Measurements from ENCODE around the gene UXS1. TPM values are rescaled to one million over a fixed set of nuclear protein-coding genes. Genes with fewer than 3 reads are reported as not detected.

UXS1 gene
- total RNA-seq, 3 donors from 2014 or later = 17.9 to 38.1 (median 30.5) TPM

DNA sequence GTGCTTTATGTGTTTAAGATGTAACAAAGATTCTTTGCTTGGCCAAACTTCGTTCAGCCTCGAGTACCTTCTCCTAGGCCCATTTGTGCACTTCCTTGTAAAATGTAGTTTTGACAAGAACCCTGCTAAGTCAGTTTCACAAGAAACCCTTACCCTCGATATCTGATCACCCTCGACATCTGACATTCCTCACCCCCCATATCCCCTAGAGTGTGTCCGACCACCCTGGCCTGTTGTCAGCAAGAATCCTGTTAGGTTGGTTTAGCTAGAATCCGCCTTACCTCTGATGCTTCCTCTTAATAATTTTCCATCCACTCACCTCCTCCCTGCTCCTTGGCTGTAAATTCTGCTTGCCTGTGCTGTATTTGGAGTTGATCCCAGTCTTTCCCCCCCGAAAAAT is 85.3 kb downstream of the UXS1 start:
- H3K4me3 ChIP-seq = no peak overlapping the region
- no peaks in the 10 kb centered on the region for H3K36me3 ChIP-seq
- intact Hi-C loops (cut with DNase I; ENCODE audit: low total_unique reads) = no loop called here
- H3K27ac ChIP-seq = no peak overlapping the region
- no peaks in the 10 kb centered on the region for H3K27me3 ChIP-seq
- H3K9me3 ChIP-seq = no peaks in the 10 kb centered on the region
- no peak for DNase-seq (ENCODE audit: low spot score in 2 of 2)
- H3K4me1 ChIP-seq = no peaks in the 10 kb centered on the region
- TF ChIP-seq POLR2AphosphoS5 (IDR thresholded peaks at IDR 0.05) = no peak
- TF ChIP-seq POLR2A (IDR thresholded peaks at IDR 0.05) = no peak
- TF ChIP-seq, protein P1, sequence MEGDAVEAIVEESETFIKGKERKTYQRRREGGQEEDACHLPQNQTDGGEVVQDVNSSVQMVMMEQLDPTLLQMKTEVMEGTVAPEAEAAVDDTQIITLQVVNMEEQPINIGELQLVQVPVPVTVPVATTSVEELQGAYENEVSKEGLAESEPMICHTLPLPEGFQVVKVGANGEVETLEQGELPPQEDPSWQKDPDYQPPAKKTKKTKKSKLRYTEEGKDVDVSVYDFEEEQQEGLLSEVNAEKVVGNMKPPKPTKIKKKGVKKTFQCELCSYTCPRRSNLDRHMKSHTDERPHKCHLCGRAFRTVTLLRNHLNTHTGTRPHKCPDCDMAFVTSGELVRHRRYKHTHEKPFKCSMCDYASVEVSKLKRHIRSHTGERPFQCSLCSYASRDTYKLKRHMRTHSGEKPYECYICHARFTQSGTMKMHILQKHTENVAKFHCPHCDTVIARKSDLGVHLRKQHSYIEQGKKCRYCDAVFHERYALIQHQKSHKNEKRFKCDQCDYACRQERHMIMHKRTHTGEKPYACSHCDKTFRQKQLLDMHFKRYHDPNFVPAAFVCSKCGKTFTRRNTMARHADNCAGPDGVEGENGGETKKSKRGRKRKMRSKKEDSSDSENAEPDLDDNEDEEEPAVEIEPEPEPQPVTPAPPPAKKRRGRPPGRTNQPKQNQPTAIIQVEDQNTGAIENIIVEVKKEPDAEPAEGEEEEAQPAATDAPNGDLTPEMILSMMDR (IDR thresholded peaks at IDR 0.05) = no peak

DNA sequence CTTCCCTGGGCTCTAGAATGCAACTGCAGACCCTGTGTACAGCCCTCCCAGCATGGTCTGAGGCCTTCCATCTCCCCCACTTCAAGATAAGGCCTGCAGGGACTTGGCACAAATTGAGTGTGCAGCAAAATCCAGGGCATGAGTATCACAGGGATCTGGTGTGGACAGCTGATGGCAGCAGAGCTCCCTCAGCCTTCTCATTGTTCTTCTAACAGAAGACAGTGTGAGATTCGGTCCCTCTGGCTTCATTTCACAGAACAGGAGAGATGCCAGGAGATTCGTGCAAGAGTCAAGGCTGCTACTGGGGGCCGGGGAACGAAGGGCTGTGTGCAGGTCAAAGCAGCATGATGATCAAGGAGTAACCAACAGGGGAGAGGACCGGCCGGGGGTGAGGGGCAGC is 85.8 kb downstream of the UXS1 start:
- DNase-seq (ENCODE audit: low spot score in 2 of 2) = no peak
- no peak for TF ChIP-seq POLR2A (IDR thresholded peaks at IDR 0.05)
- Histone ChIP-seq H3K27ac (no peak overlapping the region), H3K9me3 (no peaks in the 10 kb centered on the region), H3K27me3 (no peaks in the 10 kb centered on the region), H3K4me3 (no peak overlapping the region), H3K36me3 (no peaks in the 10 kb centered on the region), H3K4me1 (no peaks in the 10 kb centered on the region)
- intact Hi-C loops (cut with DNase I; ENCODE audit: low total_unique reads) = no loop called here

DNA sequence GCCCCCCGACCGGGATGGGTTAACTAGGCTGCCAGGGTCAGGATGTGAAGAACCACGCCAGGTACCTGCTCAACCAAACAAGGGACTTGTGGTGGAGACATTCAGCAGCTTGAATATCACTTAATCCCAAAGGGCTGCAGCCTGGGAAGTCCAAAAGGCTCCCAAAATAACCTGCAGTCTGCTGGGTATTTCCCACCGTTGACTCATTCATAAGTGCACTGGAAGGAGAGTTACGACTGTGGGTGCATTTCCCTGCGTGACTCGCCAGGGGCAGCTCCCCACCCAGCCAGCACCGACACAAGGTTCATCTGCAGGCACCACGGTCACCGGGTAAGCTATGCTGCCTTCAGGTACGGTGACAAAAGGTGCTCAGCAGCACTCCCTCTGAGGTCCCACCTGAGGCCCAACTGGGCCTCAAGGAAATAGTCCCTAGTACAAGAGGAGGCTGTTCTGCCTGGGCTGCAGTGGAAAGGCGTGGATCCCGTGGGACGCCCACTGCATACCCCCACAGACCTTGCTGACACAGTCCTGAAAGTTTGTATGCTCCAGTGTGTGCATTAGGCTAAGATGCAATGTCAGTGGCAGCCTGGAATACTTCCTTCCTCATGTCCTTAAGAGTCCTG is 86.5 kb downstream of the UXS1 start:
- H3K27ac ChIP-seq = no peak overlapping the region
- intact Hi-C loops (cut with DNase I; ENCODE audit: low total_unique reads) = no loop called here
- no peaks in the 10 kb centered on the region for H3K27me3 ChIP-seq
- H3K36me3 ChIP-seq = no peaks in the 10 kb centered on the region
- TF ChIP-seq POLR2A (IDR thresholded peaks at IDR 0.05) = no peak
- TF ChIP-seq, protein P1 (IDR thresholded peaks at IDR 0.05) = no peak
- no peak for TF ChIP-seq POLR2AphosphoS5 (IDR thresholded peaks at IDR 0.05)
- DNase-seq (ENCODE audit: low spot score in 2 of 2) = no peak
- no peaks in the 10 kb centered on the region for H3K9me3 ChIP-seq
- H3K4me3 ChIP-seq = no peak overlapping the region
- no peaks in the 10 kb centered on the region for H3K4me1 ChIP-seq

DNA sequence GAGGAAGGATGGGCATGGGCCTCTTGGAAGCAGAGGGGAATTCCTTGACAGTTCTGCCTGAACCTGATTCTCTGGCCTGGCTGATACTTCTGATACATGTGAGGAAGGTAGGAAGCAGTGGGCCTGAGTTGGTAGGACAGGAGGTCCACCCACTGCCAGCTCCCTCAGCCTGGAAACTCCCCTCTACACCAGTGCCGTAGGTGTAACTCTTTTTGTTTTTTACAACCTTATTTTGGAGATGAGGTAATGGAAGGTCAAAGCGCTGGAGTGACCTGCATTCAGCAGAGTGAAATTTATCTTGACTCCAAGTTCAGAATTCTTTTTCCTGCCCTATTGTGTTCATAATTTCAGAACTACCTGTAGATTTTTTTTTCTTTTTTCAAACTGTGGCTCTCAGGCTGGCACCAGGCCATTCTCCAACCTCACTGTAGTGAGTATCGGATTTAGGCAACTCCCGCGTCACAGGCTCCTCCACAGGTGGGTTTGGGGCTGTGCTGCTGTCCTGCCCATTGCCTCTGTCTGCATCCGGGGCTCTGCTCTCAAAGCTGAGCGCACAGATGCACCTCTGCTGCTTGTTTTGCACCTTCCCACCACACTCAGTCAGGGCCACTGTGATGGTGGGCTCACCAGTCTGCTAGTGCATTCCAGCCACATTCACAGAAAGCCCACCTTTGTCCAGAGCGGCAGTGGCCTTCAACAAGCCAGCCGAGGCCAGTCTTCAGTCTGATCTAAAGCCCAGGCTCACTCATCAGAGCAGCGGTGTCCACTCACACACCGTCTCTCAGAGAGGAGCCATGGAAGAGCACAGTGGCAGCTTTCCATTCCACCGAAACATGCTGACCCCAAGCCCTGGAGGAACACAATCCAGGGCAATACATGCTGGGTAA is 87.2 kb downstream of the UXS1 start:
- intact Hi-C loops (cut with DNase I; ENCODE audit: low total_unique reads) = no loop called here
- no peak for TF ChIP-seq POLR2A (IDR thresholded peaks at IDR 0.05)
- TF ChIP-seq, protein P1 (IDR thresholded peaks at IDR 0.05) = no peak
- no peak for TF ChIP-seq POLR2AphosphoS5 (IDR thresholded peaks at IDR 0.05)
- H3K27ac ChIP-seq = no peak overlapping the region
- H3K36me3 ChIP-seq = no peaks in the 10 kb centered on the region
- H3K4me3 ChIP-seq = no peak overlapping the region
- H3K9me3 ChIP-seq = no peaks in the 10 kb centered on the region
- H3K27me3 ChIP-seq = no peaks in the 10 kb centered on the region
- no peak for DNase-seq (ENCODE audit: low spot score in 2 of 2)
- H3K4me1 ChIP-seq = no peaks in the 10 kb centered on the region

DNA sequence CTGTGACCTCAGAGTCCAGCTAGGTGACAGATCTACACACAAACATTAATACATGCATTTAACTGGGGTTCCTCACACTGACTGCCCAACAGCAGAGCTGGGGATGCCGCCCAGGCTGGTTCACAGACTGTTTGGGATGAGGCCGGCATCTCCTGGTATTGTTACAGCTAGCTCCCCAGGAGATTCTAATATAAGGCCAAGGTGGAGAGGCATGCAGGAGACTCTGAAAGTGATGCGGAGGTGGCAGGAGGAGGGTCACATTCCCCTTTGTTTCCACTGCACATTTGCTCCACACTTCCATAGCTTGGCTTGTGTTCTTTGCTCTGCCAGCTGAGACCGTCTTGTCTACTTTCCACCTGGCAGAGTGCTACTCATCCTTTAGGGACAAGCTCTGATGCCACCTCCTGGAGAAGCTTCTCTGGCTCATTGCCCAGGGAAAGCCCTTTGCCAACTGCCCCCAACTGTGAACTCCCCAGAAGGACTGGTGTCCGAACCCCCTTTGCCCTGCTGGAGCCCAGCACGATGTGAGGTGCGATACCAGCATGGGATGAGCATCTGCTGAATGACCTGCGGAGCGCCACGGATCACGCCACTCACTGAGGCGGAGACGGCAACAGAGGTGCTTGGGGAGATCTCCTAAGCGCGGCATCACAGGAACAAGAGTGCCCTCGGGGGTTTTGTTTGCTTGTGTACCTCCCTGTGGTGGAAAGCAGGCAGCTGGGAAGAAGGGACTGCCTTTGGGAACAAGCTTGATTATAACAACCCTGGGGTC is 88.8 kb downstream of the UXS1 start:
- TF ChIP-seq POLR2AphosphoS5 (IDR thresholded peaks at IDR 0.05) (no peak), POLR2A (IDR thresholded peaks at IDR 0.05) (no peak)
- TF ChIP-seq, protein P1 (IDR thresholded peaks at IDR 0.05) = no peak
- Histone ChIP-seq H3K27ac (no peak overlapping the region), H3K4me1 (no peaks in the 10 kb centered on the region), H3K4me3 (no peak overlapping the region), H3K36me3 (no peaks in the 10 kb centered on the region), H3K9me3 (no peaks in the 10 kb centered on the region), H3K27me3 (no peaks in the 10 kb centered on the region)
- no peak for DNase-seq (ENCODE audit: low spot score in 2 of 2)
- intact Hi-C loops (cut with DNase I; ENCODE audit: low total_unique reads) = no loop called here
